ENCODE measurements around the gene DEPP1. TPM values are rescaled to one million over a fixed set of nuclear protein-coding genes. Genes with fewer than 3 reads are reported as not detected.

Gene DEPP1
- total and polyA plus RNA-seq, 2 of the 13 experiments (the other 11 are each of a cell fraction or from before 2014, with no cell fraction given): 14.8 to 270 TPM

DNA sequence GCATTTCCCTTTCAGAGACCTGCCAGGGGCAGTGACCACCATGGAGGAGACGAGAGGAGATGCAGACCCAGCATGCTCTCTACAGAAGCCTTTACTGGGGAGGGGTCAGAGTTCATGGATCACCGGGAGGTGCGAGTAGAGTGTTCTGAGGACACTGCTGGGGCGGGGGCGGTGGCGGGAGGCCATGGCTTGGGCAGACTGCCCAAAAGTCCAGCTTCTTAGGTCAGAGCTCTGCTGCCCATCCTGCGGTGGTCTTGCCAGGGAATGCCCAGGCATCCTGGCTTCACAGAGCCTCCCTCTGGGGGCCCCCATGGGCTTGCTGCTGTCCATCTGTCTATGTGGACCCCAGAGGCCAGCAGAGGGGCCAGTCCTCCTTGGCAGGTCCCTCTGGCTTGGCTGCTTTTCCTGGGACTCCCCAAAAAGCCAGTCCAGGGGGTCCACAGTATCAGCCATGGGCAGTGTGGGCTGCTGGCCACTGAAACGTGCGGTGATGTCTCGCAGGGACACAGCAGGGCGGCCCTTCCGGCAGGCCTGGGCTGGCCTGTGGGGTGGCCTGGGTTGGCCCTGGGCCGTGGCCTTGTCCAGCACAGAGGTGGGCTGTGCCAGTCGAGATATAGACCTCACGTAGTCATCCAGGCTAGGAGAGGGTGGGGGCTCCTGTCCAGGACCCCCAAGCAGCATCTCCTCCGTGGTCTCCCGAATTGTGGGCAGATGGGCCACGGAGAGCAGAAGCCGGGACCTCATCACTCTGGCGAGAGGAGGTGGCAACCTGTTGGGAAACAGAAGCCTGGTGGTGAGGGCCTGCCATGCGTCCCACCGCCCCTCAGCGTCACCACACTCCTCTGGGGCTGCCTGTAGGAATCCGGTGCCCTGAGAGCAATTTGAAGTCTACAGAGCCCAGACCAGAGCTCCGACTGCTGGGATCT, 1.1 kb downstream of the DEPP1 start (continued):
- TF ChIP-seq ZFP36 (IDR thresholded peaks at IDR 0.05; ENCODE audit: borderline replicate concordance, low read depth, low read length, partially characterized antibody) (no peak), FOXM1 (CRISPR knock-in tag; IDR thresholded peaks at IDR 0.05) (no peak), ZNF567 (CRISPR knock-in tag; IDR thresholded peaks at IDR 0.05; ENCODE audit: borderline replicate concordance) (no peak), GLI4 (CRISPR knock-in tag; IDR thresholded peaks at IDR 0.05; ENCODE audit: borderline replicate concordance) (no peak), NKX3-1 (CRISPR knock-in tag; IDR thresholded peaks at IDR 0.05) (no peak), STAT6 (CRISPR knock-in tag; IDR thresholded peaks at IDR 0.05; ENCODE audit: borderline replicate concordance) (no peak; the same call in 1 of the 2 replicates), PCBP1 (IDR thresholded peaks at IDR 0.05; ENCODE audit: borderline replicate concordance, low read depth, low read length) (no peak), ATF5 (CRISPR knock-in tag; IDR thresholded peaks at IDR 0.05; ENCODE audit: low read depth) (no peak), GFI1 (CRISPR knock-in tag; IDR thresholded peaks at IDR 0.05; ENCODE audit: borderline replicate concordance) (no peak), ZNF263 (CRISPR knock-in tag; IDR thresholded peaks at IDR 0.05) (0 out of 2 replicates have a peak, but pooled peaks have one; percentile 8), ZNF629 (CRISPR knock-in tag; conservative IDR thresholded peaks at IDR 0.05) (no peak), GPN1 (CRISPR knock-in tag; IDR thresholded peaks at IDR 0.05; ENCODE audit: borderline replicate concordance) (no peak), IKZF1 (IDR thresholded peaks at IDR 0.05) (no peak), RELA (CRISPR knock-in tag; IDR thresholded peaks at IDR 0.05) (no peak), ZNF329 (CRISPR knock-in tag; IDR thresholded peaks at IDR 0.05; ENCODE audit: low read depth) (peak; percentile 10), FOXP1 (IDR thresholded peaks at IDR 0.05) (no peak), FOXP1 (CRISPR knock-in tag; IDR thresholded peaks at IDR 0.05) (no peak), ZNF430 (CRISPR knock-in tag; IDR thresholded peaks at IDR 0.05) (0 out of 2 replicates have a peak, but pooled peaks have one; percentile 14), JDP2 (CRISPR knock-in tag; IDR thresholded peaks at IDR 0.05; ENCODE audit: borderline replicate concordance) (no peak; the same call in 1 of the 2 replicates), ZNF30 (CRISPR knock-in tag; IDR thresholded peaks at IDR 0.05) (no peak), FOSL1 (CRISPR knock-in tag; IDR thresholded peaks at IDR 0.05; ENCODE audit: borderline replicate concordance) (peak; percentile 50; the same call in 1 of the 2 replicates), PBX3 (CRISPR knock-in tag; IDR thresholded peaks at IDR 0.05; ENCODE audit: borderline replicate concordance) (0 out of 2 replicates have a peak, but pooled peaks have one; percentile 30), WIZ (CRISPR knock-in tag; IDR thresholded peaks at IDR 0.05) (no peak), ZFP41 (CRISPR knock-in tag; IDR thresholded peaks at IDR 0.05; ENCODE audit: borderline replicate concordance) (0 out of 2 replicates have a peak, but pooled peaks have one; percentile 23)
